Duodenal mucosa (tissue), 2 donors: ENCODE results near the gene NEK1.
"Not testable (repeated sequence)": the region's sequence is repeated elsewhere in the genome, so short reads cannot be mapped to it uniquely, and the experiment has no call there.

Experiments used
- H3K27ac ChIP-seq: one replicate; pipeline ENCODE4 v1.7.0; 2013; ENCODE audit warnings: low read depth, low read length
- H3K27me3 ChIP-seq, 2 donors: one replicate each; pipeline ENCODE4 v1.7.0; 2013; ENCODE audit warnings: low read length in 2 of 2, control low read depth in 1 of 2; ENCODE audit not compliant: insufficient read depth in 2 of 2, control insufficient read depth in 1 of 2
- H3K36me3 ChIP-seq, 2 donors: one replicate each; pipeline ENCODE4 v1.7.0; 2013; ENCODE audit warnings: low read length in 2 of 2, control low read depth in 1 of 2; ENCODE audit not compliant: insufficient read depth in 2 of 2, control insufficient read depth in 1 of 2
- H3K4me1 ChIP-seq, 2 donors: one replicate each; pipeline ENCODE4 v1.7.0; 2013; ENCODE audit warnings: low read length in 2 of 2, control low read depth in 1 of 2; ENCODE audit not compliant: insufficient read depth in 2 of 2, control insufficient read depth in 1 of 2
- H3K4me3 ChIP-seq, 2 donors: one replicate each; pipeline ENCODE4 v1.7.0; 2013; ENCODE audit warnings: low read length in 2 of 2, low read depth in 1 of 2
- H3K9ac ChIP-seq, 2 donors: one replicate each; pipeline ENCODE4 v1.7.0; 2013; ENCODE audit warnings: low read length in 2 of 2, low read depth in 1 of 2
- H3K9me3 ChIP-seq, 2 donors: one replicate each; pipeline ENCODE4 v1.7.0; 2013; ENCODE audit warnings: low read length in 2 of 2, control low read depth in 1 of 2; ENCODE audit not compliant: control insufficient read depth in 1 of 2

The NEK1 gene

GRCh38 chr4:169603312-169603711, 9.1 kb downstream of the NEK1 start:
- Histone ChIP-seq H3K9ac (no peak overlapping the region), H3K4me3 (no peak overlapping the region), H3K27ac (no peak overlapping the region), H3K27me3 (no peaks in the 10 kb centered on the region), H3K9me3 (no peaks in the 10 kb centered on the region), H3K4me1 (peaks cover 0 to 3% of the 10 kb centered on the region in 2 donors), H3K36me3 (no peaks in the 10 kb centered on the region)

GRCh38 chr4:169601016-169601771, 11.2 kb downstream of the NEK1 start:
- Histone ChIP-seq H3K9me3 (no peaks in the 10 kb centered on the region), H3K4me3 (no peak overlapping the region), H3K27ac (no peak overlapping the region), H3K4me1 (peaks cover 0 to 3% of the 10 kb centered on the region in 2 donors), H3K9ac (no peak overlapping the region), H3K36me3 (peaks cover 0 to 4% of the 10 kb centered on the region in 2 donors), H3K27me3 (no peaks in the 10 kb centered on the region)

GRCh38 chr4:169594560-169595195, 17.7 kb downstream of the NEK1 start:
- Histone ChIP-seq H3K27me3 (no peaks in the 10 kb centered on the region), H3K4me3 (no peak overlapping the region)

GRCh38 chr4:169593050-169593560, 19.3 kb downstream of the NEK1 start:
- Histone ChIP-seq H3K36me3 (peaks cover 4 to 17% of the 10 kb centered on the region in 2 donors), H3K9ac (no peak overlapping the region), H3K4me1 (no peaks in the 10 kb centered on the region), H3K9me3 (no peaks in the 10 kb centered on the region), H3K27me3 (no peaks in the 10 kb centered on the region), H3K4me3 (no peak overlapping the region), H3K27ac (no peak overlapping the region)

More at GRCh38 chr4:169594560-169595195, 17.7 kb downstream of the NEK1 start:
- Histone ChIP-seq H3K36me3 (peaks cover 4 to 7% of the 10 kb centered on the region in 2 donors), H3K4me1 (no peaks in the 10 kb centered on the region), H3K9me3 (no peaks in the 10 kb centered on the region), H3K27ac (no peak overlapping the region), H3K9ac (no peak overlapping the region)

GRCh38 chr4:169583563-169583962, 28.8 kb downstream of the NEK1 start:
- Histone ChIP-seq H3K27me3 (no peaks in the 10 kb centered on the region), H3K9me3 (no peaks in the 10 kb centered on the region), H3K4me1 (no peaks in the 10 kb centered on the region), H3K9ac (no peak overlapping the region), H3K4me3 (no peak overlapping the region), H3K27ac (no peak overlapping the region), H3K36me3 (peaks cover 0 to 4% of the 10 kb centered on the region in 2 donors)

- Histone ChIP-seq H3K9me3 (no peaks in the 10 kb centered on the region), H3K4me1 (no peaks in the 10 kb centered on the region), H3K9ac (no peak overlapping the region), H3K4me3 (no peak overlapping the region), H3K36me3 (no peaks in the 10 kb centered on the region), H3K27ac (no peak overlapping the region), H3K27me3 (no peaks in the 10 kb centered on the region)
Observed at GRCh38 chr4:169582706-169583105, 29.7 kb downstream of the NEK1 start.

GRCh38 chr4:169582203-169582602, 30.2 kb downstream of the NEK1 start:
- Histone ChIP-seq H3K36me3 (no peaks in the 10 kb centered on the region), H3K27ac (no peak overlapping the region), H3K9ac (no peak overlapping the region), H3K4me1 (no peaks in the 10 kb centered on the region), H3K4me3 (no peak overlapping the region), H3K9me3 (no peaks in the 10 kb centered on the region), H3K27me3 (no peaks in the 10 kb centered on the region)

DNA sequence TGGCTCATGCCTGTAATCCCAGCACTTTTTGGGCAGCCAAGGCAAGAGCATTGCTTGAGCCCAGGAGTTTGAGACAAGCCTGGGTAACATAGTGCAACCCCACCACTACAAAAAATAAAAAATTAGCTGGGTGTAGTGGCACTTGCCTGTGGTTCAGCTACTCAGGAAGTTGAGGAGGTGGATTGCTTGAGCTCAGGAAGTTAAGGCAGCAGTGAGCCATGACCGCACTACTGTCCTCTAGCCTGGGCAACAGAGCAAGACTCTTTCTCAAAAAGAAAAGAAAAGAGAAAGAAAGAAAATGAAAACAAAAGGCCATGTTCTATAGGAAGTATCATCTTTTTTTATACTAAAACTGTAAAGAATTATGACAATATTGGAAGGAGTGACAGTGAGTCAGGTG, 38.5 kb downstream of the NEK1 start:
- Histone ChIP-seq H3K27me3 (no peaks in the 10 kb centered on the region), H3K4me3 (no peak overlapping the region), H3K9me3 (no peaks in the 10 kb centered on the region), H3K9ac (no peak overlapping the region), H3K36me3 (peaks cover 5 to 8% of the 10 kb centered on the region in 2 donors), H3K4me1 (no peaks in the 10 kb centered on the region), H3K27ac (no peak overlapping the region)

DNA sequence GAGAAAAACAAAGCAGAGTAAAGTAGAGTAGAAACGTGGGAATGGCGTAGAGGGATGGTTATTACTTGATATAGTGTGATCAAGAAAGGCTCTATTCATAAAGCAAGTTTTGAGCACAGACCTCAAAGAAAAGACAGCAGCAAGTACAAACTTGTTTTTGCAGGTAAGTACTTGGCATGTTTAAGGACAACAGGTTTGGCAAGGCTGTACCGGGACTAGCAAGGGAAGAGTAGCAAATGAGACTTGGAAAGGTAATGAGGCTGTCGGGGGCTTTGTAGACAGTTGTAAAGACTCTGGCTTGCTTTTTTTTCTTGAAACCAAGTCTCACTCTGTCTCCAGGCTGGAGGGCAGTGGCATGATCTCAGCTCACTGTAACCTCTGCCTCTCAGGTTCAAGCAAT, 40.9 kb downstream of the NEK1 start:
- Histone ChIP-seq H3K27me3 (no peaks in the 10 kb centered on the region), H3K4me3 (no peak overlapping the region), H3K9ac (no peak overlapping the region), H3K9me3 (no peaks in the 10 kb centered on the region), H3K36me3 (peaks cover 5 to 8% of the 10 kb centered on the region in 2 donors), H3K27ac (no peak overlapping the region), H3K4me1 (no peaks in the 10 kb centered on the region)

DNA sequence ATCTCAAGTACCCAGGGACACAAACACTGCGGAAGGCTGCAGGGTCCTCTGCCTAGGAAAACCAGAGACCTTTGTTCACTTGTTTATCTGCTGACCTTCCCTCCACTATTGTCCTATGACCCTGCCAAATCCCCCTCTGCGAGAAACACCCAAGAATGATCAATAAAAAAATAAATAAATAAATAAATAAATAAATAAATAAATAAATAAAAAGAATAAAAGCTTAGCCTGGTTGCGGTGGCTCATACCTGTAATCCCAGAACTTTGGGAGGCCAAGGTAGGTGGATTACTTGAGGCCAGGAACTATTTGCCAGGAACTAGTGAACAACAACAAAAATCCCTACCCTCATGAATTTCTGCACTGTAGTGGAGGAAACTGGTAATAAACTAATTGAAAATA, 41.4 kb downstream of the NEK1 start:
- not testable (repeated sequence) for H3K9me3 ChIP-seq, H3K27me3 ChIP-seq, H3K9ac ChIP-seq, H3K4me3 ChIP-seq, H3K27ac ChIP-seq, H3K4me1 ChIP-seq, H3K36me3 ChIP-seq
